ENCODE measurements around the gene TRAPPC13.
"Not testable (repeated sequence)": the region's sequence is repeated elsewhere in the genome, so short reads cannot be mapped to it uniquely, and the experiment has no call there.

Gene TRAPPC13, protein sequence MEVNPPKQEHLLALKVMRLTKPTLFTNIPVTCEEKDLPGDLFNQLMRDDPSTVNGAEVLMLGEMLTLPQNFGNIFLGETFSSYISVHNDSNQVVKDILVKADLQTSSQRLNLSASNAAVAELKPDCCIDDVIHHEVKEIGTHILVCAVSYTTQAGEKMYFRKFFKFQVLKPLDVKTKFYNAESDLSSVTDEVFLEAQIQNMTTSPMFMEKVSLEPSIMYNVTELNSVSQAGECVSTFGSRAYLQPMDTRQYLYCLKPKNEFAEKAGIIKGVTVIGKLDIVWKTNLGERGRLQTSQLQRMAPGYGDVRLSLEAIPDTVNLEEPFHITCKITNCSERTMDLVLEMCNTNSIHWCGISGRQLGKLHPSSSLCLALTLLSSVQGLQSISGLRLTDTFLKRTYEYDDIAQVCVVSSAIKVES
- 27.4 to 33.0 reads per million in 2 experiments for total RNA-seq

DNA sequence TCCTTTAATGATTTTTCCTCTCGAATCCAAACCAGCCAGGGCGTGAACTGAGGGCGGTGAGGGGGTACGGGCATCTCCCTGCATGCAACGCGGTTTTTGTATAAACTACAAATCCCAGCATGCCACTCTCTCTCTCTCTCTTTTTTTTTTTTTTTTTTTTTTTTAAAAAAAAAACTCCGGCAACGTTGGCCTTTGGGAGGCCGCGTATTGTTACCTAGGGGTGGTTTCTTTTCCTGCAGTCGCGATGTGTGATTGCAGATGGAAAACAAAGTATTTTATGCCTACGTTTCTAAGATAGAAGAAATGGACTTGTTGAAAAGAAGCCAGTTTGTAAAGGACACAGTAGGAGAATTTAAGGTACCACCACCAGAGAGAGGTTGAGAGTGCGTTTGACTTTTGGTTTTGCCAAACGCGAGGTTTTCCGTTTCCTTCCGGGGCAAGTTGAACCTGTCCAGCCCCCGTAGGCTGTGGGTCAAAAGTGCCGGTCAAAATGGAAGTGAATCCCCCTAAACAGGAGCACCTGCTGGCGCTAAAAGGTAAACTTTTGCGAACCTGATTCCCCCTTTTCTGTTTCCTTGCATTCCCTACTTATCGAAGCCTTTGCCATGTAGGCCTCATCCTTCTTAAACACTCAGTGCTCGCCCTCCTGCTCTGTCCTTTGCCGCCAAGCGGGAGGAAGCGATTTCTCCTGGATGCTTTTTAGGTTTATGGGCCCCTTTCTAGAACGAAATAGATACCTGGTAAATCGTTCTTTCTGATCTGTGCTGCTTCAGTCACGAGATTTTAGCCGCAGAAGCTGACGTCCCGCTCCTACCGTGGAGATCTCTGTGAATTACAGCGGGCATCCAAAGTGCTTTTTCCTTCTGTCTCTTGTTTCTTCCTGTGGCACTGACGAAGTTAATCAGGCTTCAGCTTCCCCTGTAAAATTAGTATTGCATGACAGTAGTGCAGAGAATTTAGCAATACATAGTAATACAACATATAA, at the start of gene TRAPPC13, which contains the start of gene SHLD3:
Gene TRAPPC13, plus strand, starts transcription at position 457 of the 985 bp plus-strand sequence. Its CDS starts 34 bp downstream, at position 491.
Gene SHLD3, plus strand, starts transcription at position 457 of the 985 bp plus-strand sequence. CDS start 4,561 bp downstream, outside the sequence.
- DNase-seq (ENCODE audit: low read depth), result peak; percentile 80

DNA sequence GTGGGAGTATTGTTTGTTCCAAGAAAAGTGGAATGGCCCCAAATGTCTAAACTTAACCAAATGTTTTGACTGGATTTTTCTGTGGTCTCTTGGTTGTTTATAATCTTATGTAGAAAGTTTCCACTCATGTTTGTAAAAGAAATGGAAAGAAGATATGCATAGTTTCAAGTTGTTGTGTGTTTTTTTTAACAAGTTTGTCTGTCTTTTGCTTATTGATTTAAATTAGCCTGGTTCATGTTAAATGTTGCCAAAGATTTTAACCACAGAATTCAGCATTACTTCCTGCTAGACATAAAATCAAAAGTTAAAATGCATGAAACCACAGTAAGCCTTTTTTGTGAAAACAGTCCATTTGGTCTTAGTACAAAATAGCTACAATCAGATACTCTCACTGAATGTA, 47.7 kb upstream of the TRAPPC13 start:
- no peak for DNase-seq (ENCODE audit: low read depth)

DNA sequence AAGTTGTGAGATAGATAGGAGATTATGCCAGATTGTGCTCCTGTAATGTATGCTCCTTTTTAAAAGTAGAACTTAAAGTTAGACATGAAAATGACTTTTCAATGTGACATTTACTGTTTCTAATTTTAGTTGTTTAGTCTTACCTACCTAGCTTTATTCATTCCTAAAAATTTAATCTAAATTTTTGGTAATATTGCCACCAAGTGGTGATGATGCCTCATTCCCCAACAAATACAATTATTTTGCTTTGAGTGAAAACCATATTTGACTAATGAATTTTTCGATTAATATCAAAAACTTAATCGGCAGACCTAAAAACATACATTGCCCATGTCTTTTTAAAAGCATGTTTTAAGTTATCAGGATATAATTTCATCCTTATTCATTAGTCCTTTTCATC, 36.1 kb upstream of the TRAPPC13 start:
- no peak for DNase-seq (ENCODE audit: low read depth)

DNA sequence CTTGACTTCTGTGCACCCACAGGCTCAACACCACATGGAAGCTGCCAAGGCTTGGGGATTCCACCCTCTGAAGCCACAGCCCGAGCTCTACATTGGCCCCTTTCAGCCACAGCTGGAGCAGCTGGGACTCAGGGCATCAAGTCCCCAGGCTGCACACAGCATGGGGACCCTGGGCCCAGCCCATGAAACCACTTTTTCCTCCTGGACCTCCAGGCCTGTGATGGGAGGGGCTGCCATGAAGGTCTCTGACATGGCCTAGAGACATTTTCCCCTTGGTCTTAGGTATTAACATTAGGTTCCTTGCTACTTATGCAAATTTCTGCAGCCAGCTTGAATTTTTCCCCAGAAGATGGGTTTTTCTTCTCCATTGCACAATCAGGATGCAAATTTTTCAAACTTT, 23.1 kb upstream of the TRAPPC13 start:
- DNase-seq (ENCODE audit: low read depth), result not testable (repeated sequence)

DNA sequence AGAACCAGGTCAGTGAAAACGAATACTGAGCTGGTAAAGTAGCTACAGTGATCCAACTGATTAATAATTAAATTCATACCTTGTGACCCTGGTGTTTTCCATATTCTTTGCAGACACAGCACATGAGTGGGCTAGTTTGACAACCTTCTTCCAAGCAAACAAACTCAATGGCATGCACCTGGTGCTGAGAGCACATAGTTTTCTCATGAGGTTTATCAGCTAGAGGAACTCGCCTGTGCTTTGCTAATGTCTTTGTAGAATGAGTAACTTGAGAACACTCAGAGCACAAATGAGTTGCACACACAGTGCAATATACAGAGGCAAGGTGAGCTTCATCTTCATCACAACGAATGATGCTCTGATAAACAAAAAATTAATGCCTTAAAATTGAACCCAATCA, 13.3 kb upstream of the TRAPPC13 start:
- no peak for DNase-seq (ENCODE audit: low read depth)

DNA sequence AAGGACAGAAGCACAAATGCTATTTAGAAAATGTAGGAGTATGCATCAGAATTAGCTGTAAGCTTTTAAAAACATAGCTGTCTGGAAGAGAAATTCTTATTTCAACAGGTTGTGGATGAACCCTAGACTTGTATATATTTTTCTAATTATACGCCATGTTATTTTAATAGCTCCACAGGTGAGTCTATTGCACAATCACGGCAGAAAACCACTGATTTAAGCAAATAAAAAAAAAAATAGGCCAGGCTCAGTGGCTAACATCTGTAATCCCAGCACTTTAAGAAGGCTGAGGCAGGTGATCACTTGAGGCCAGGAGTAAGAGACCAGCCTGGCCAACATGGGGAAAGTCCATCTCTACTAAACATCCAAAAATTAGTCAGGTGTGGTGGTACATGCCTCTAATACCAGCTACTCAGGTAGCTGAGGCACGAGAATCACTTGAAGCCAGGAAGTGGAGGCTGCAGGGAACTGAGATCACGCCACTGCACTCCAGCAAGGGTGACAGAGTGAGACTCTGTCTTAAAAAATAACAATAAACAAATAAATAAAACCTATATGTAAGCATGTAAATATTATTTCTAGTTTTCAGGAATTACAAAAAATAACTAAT, 12.4 kb upstream of the TRAPPC13 start:
- DNase-seq (ENCODE audit: low read depth), result no peak

DNA sequence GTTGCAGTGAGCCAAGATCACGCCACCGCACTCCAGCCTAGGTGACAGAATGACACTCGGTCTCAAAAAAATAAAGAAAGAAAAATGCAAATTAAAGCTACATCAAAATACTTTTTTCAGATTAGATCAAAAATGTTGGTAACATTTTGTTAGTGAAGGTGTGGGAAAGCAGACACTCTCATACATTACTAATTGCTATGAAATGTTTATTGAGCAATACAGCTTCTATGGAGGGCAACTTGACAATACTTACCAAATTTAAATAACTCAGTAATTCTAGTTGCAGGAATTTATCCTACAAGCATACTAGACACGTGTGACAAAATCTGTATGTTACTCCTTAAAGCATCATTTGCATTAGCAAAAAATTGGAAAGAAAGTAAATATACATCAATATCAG, 4.8 kb upstream of the TRAPPC13 start:
- no peak for DNase-seq (ENCODE audit: low read depth)

DNA sequence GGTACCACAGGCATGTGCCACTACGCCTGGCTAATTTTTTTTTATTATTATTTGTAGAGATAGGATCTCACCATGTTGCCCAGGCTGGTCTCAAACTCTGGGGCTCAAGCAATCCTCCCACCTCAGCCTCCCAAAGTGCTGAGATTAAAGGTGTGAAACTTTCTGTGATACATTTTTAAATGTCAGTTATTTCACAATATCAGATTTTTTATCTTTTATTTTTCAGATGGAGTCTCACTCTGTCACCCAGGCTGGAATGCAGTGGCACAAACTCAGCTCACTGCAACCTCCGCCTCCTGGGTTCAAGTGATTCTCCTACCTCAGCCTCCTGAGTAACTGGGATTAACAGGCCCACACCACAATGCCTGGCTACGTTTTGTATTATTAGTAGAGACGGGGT, 2.9 kb upstream of the TRAPPC13 start:
- not testable (repeated sequence) for DNase-seq (ENCODE audit: low read depth)

DNA sequence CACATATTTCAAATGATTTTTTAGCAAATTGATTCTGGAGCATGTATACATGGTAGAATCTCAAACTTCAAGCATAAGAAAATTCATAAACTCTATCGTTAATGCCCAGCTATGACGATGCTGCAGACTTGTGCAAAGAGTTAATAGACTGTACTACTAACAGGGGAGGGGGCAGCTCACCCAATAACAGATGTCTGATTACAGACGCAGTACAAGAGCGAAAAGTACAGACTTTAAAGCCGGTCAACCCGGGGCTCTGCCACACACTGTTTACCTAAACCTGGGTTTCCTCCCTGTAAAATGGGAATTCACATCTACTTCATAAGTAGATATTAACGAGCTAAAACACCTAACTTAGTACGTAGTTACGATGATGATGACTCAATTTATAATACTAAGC, 1.3 kb upstream of the TRAPPC13 start:
- DNase-seq (ENCODE audit: low read depth), result peak; percentile 1

DNA sequence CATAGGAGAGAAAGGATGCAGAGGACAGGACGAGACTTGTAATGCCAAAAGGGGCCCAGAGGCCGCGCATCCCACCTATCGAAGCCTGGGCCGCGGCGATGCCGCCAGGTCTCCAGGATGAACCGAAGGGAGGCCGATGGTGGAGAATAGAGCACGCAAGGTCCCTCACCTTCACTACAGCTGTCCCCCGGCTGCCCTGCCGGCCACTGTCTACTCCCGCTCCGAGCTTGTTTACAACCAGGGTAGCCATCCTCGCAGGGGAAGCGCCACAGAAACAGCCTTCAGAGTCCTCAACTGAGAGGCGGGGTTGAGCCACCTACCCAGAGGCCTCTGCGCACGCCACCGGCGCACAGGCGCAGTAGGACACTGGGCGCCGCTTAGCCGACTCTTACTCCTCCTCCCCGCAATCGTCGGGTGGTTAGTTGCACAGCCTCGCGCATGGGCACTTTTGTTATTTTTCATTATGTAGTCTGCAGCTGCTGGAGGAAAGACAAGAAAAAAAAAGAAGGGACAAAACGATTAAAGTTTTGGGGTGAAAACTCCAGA, 729 bp upstream of the TRAPPC13 start, which contains the start of gene TRIM23:
Gene TRIM23, minus strand, starts transcription at position 309 of the 546 bp plus-strand sequence. Its CDS starts 59 bp downstream, at position 250.
- peak; percentile 88 for DNase-seq (ENCODE audit: low read depth)

DNA sequence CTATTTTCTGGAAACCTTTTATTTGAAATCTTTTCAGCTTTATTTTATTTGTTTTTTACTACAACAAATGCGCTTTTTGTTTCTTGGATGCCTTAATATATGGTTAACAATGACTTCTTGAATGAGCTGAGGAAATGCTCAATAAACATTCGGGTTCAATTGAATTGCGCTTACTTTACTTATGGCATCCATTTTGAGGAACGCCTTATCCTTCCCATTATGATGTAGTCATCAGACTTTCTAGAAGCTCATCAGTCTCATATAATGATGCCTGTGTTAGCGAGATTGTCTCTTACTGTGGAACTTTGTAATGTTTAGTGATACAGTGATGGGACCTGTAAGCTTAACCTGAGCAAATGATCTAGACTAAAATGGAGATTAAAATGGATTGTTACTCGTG, 916 bp downstream of the TRAPPC13 start:
- no peak for DNase-seq (ENCODE audit: low read depth)

DNA sequence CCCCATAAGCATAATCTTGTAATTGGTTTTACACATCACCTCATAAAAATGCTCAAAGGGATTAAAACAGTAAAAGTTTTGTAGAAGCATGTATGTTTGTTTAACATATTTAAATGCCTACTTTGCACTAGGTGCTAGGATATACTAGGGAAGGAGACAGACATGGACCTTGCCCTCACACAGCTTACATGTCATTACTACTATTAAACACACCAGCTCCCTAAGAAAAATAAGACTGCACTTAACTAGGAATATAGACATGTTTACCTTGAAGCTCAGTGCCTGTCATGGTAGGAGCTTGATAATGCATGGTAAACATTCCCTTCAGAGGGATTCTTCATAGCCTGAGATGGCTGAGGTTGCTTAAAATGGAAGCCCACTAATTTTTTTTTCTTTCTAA, 6.2 kb downstream of the TRAPPC13 start:
- DNase-seq (ENCODE audit: low read depth), result no peak

DNA sequence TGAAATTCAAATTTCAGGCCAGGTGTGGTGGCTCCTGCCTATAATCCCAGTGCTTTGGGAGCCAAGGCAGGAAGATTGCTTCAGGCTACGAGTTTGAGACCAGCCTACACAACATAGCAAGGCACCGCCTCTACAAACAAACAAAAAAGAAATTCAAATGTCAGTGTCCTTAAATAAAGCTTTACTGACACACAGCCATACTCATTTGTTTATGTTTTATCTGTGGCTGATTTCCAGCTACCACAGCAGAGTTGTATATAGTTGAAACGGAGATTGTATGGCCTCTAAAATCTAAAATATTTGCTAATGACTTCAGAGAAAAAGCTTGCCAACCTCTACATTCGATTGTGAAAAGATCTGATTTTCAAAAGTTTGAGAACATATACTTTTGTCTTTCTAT, 15.4 kb downstream of the TRAPPC13 start:
- DNase-seq (ENCODE audit: low read depth), result no peak

DNA sequence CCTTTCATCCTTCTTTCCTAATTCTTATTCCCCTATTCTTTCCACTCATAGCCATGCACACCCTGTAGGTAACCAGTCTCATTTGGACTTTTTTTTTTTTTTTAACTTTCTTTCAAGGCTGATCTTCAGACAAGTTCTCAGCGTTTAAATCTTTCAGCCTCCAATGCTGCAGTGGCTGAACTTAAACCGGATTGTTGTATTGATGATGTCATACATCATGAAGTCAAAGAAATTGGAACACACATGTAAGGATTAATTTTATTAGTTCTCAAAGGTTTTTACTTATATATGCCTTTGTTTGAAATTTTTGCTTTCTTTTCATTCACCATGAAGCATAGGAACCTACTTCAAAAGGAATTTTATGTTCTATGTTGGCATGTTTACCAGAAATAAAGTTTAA, 22.1 kb downstream of the TRAPPC13 start:
- DNase-seq (ENCODE audit: low read depth), result no peak

DNA sequence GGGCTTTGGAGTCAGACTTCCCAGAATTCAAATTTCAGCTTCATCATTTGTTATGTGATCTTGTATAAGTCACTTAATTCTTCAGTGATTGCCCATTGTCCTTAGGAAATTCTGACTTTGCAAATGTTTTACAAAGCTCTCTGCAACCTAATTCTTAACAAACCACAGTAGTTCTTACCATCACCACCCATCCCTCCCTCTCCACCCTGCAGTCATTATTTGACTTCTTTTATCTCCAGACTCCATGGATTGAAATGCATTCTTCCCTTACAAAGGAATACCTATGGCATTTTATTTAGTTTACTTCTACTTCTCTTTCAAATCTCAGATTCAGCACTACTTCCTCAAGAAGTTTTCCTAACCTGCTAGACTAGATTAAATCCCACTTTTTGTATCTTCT, 23.1 kb downstream of the TRAPPC13 start:
- no peak for DNase-seq (ENCODE audit: low read depth)

DNA sequence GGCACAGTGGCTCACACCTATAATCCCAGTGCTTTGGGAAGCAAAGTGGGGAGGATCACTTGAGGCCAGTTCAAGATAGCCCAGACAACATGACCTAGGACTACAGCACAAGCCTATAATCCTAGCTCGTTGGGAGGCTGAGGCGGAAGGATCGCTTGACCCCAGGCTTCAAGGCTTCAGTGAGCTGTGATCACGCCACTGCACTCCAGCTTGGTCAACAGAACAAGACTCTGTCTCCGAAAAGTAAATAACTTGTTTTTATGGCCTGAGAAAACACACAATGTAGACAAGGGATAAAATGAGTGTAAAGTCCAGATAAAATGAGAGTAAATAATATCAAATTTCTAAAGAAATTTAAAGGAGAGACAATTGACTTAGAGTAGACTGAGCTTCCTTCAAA, 26.3 kb downstream of the TRAPPC13 start:
- no peak for DNase-seq (ENCODE audit: low read depth)

DNA sequence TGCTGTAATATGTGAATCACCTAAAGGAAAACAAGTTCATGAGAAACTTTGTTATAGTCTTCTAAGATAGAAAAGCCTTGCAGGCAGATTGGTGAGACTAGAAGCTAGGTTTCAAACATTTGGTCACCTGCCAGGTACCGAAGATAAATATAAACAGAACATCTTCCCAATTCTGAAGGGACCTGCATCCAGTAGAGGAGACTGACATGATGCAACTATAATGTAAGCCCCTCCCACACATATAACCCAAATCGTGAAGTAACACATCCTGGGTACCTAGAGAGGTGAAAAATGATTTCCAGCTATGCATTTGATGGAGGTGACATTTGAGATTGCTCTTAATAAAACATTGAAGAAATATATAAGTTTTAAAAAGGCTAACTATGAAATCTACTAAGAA, 29.9 kb downstream of the TRAPPC13 start:
- no peak for DNase-seq (ENCODE audit: low read depth)

DNA sequence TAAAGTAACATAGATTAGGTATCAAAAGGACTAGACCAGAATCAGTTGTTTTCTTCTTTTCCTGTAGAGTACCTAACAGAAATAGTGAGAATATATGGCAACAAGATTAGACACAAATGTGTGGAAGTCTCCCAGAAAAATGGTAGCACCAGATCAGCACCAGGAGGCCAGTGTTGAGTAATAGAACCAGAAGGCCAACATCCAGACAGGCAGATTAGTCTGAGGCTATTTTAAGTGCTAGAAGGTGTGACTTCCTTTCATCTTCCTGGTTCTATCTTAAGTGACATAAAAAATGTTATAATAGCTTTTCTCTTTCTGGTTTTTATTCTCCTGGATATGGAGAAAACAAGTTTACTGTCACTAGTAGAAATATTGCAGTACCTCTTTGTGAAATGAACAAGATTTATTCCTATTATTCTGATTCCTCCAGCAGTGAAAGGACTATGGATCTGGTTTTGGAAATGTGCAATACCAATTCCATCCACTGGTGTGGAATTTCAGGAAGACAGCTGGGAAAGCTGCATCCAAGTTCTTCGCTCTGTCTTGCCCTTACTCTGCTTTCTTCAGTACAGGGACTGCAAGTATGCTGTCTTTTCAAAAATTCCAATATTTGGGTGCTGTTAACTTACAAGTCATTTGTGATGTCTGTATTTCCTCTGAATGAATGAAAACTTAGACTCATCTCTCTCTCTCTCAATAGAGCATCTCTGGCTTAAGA, 39.1 kb downstream of the TRAPPC13 start:
- no peak for DNase-seq (ENCODE audit: low read depth)

DNA sequence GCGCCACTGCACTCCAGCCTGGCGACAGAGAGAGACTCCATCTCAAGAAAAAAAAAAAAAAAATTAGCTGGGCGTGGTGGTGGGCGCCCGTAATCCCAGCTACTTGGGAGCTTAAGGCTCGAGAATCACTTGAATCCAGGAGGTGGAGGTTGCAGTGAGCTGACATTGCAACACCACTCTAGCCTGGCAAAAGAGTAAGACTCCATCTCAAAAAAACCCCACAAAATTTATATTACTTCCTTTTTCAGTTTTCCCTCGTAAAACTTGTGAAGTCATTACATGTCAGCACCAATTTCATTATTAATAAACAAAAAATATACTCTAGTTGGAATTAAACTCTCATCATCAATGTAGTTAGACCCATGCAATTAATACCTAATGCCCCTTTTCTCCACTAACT, 43.9 kb downstream of the TRAPPC13 start:
- no peak for DNase-seq (ENCODE audit: low read depth)

DNA sequence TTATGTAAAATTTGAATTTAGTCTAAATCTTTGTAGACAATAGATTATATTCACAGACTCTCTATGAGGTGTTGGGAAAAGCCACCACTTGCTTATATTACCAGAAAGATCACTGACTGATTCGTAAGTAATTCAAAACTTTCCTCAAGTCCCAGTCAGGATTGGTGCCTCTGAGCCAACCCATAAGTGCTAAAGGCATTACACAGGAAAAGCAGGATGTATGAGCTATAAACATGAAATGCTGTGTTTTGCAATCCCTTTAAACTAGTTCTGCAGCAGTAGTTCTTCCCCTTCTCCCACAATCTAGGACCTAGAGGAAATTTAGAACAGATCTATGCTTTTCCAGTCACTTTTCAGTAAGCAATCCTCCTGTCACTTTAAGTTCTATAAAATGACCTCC, 48.0 kb downstream of the TRAPPC13 start:
- DNase-seq (ENCODE audit: low read depth), result no peak

DNA sequence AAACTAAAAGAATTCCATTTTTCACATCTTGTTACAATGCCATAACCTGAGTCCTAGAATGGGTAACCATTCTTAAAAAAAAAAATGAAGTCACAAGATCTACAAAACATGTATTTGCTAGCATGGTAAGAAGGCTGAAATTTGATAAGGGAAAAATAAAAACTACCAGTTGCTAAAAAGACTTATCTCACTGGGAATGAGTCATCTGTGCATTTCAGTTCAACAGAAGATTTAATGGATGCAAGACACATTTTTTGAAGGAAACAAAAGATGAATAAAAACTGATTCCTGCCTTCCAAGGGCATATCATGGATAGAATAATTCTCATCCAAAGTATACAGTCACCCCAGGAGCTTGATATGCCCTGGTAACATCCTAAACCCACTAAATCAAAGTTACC, 49.9 kb downstream of the TRAPPC13 start:
- no peak for DNase-seq (ENCODE audit: low read depth)
